Neural progenitor cell (in vitro differentiated cells): Measurements from ENCODE around the gene ZFY.

ENCODE experiments used
- EZH2 ChIP-seq: fragments of 200-600 bp; sonication (generic); IDR thresholded peaks from 2 replicates; pipeline ENCODE4 v1.6.1; 2017; ENCODE audit warnings: antibody characterized with exemption, mild to moderate bottlenecking, moderate library complexity
- EZH2phosphoT487 ChIP-seq: fragments of 200-600 bp; sonication (generic); IDR thresholded peaks from 2 replicates; pipeline ENCODE4 v1.6.1; 2017; ENCODE audit warnings: antibody characterized with exemption
- TF ChIP-seq, protein P1 (sequence below): fragments of 200-600 bp; sonication (generic); IDR thresholded peaks from 2 replicates; pipeline ENCODE4 v1.5.1; 2017; ENCODE audit warnings: antibody characterized with exemption, mild to moderate bottlenecking

DNA sequence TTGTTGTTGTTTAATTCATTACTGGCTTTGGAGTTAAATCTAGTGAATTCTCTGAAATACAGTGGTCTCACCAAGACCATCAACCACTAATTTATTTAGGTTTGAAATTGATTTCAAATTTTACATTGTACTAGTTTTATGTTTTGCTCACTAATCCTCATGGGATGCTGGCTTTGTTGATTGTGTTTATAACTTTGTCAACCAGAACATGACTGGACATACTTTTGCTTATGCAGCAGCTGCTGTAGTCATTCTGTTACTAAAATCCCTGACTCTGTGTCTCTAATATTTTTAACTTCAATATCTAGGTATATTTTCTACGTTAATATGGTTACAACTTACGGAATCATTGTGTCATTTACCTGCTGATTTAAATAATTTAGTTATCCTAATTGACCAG, 26.9 kb downstream of the ZFY start:
- TF ChIP-seq EZH2 (no peak), EZH2phosphoT487 (no peak)
- TF ChIP-seq, protein P1, sequence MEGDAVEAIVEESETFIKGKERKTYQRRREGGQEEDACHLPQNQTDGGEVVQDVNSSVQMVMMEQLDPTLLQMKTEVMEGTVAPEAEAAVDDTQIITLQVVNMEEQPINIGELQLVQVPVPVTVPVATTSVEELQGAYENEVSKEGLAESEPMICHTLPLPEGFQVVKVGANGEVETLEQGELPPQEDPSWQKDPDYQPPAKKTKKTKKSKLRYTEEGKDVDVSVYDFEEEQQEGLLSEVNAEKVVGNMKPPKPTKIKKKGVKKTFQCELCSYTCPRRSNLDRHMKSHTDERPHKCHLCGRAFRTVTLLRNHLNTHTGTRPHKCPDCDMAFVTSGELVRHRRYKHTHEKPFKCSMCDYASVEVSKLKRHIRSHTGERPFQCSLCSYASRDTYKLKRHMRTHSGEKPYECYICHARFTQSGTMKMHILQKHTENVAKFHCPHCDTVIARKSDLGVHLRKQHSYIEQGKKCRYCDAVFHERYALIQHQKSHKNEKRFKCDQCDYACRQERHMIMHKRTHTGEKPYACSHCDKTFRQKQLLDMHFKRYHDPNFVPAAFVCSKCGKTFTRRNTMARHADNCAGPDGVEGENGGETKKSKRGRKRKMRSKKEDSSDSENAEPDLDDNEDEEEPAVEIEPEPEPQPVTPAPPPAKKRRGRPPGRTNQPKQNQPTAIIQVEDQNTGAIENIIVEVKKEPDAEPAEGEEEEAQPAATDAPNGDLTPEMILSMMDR = no peak
